HepG2 (cell line): ENCODE measurements around the gene HMCN1.

Experiments
- BHLHE40 ChIP-seq: IDR thresholded peaks from 2 replicates; pipeline ENCODE4 v1.6.1; 2011; ENCODE audit warnings: low read length, improper control_type of control experiment
- ZBTB7B ChIP-seq: sonication (generic); formaldehyde crosslinking; IDR thresholded peaks from 2 replicates; pipeline ENCODE4 v1.4.0; 2020; ENCODE audit warnings: missing genetic modification reagents

DNA sequence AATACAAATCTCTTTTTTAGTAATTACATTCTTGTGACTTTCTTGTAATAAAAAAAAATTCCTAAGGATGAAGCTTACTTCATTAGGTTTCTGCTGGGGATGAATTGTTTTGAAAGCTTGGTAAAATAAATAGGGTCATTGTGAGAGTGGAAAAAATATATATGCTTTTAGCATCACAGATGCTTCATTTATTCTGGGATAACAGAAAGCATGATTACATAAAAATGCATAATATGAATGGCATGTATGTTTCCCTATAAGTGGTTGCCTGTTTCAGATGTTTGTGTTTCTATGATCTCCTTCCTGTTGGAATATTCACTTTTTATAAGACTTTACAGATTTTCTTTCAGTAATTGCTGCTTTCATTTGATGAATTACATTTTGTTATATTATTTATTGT is 42.3 kb downstream of the HMCN1 start:
- TF ChIP-seq ZBTB7B (no peak), BHLHE40 (no peak)
